ENCODE measurements around the gene MYL11.

MYL11 gene

GRCh38 chr16:30397056-30397455 is 22.5 kb downstream of the MYL11 start:
- no peak for DNase-seq

GRCh38 chr16:30397776-30398660 is 23.4 kb downstream of the MYL11 start:
- no peak for DNase-seq

GRCh38 chr16:30398661-30399434 is 24.2 kb downstream of the MYL11 start:
- no peak for DNase-seq

GRCh38 chr16:30399435-30400186 is 25.0 kb downstream of the MYL11 start:
- no peak for DNase-seq

- no peak for DNase-seq
Measured at GRCh38 chr16:30401768-30402425, 27.3 kb downstream of the MYL11 start.

- DNase-seq = no peak
Measured at GRCh38 chr16:30406795-30407101, 32.1 kb downstream of the MYL11 start.

- DNase-seq = peak; percentile 80
Measured at GRCh38 chr16:30407102-30407803, 32.7 kb downstream of the MYL11 start, which contains the start of gene ZNF771. Gene ZNF771 (plus strand): TSS chr16:30407606. CDS start chr16:30408054, 448 bp downstream.

- DNase-seq = no peak
Measured at GRCh38 chr16:30407804-30408534, 33.4 kb downstream of the MYL11 start.

GRCh38 chr16:30409125-30410060 is 34.8 kb downstream of the MYL11 start:
- DNase-seq = peak; percentile 69

GRCh38 chr16:30413112-30413806 is 38.7 kb downstream of the MYL11 start:
- no peak for DNase-seq

- no peak for DNase-seq
Measured at GRCh38 chr16:30414159-30414558, 39.6 kb downstream of the MYL11 start.

- DNase-seq = no peak
Measured at GRCh38 chr16:30416047-30416603, 41.5 kb downstream of the MYL11 start.

GRCh38 chr16:30416624-30417528 is 42.3 kb downstream of the MYL11 start:
- no peak for DNase-seq

GRCh38 chr16:30417529-30418349 is 43.1 kb downstream of the MYL11 start:
- DNase-seq = peak; percentile 70

- DNase-seq = no peak
Measured at GRCh38 chr16:30418350-30419181, 44.0 kb downstream of the MYL11 start.

- no peak for DNase-seq
Measured at GRCh38 chr16:30421010-30421409, 46.4 kb downstream of the MYL11 start.

All from NCI-H226 (cell line).